Measurements from ENCODE around the gene TNFRSF13B.
"Not testable (repeated sequence)": the region's sequence is repeated elsewhere in the genome, so short reads cannot be mapped to it uniquely, and the experiment has no call there.

Gene TNFRSF13B

GRCh38 chr17:16971458-16972338, at the start of gene TNFRSF13B:
Gene TNFRSF13B (minus strand): TSS chr17:16972118. CDS start chr17:16972075, 43 bp downstream.
- no peak for DNase-seq

- peak; percentile 66 for DNase-seq
Observed at GRCh38 chr17:17021194-17021863, 49.4 kb upstream of the TNFRSF13B start.

- no peak for DNase-seq
Observed at GRCh38 chr17:17020821-17021193, 48.9 kb upstream of the TNFRSF13B start.

GRCh38 chr17:17019891-17020456, 48.1 kb upstream of the TNFRSF13B start:
- no peak for DNase-seq

GRCh38 chr17:17019430-17019762, 47.5 kb upstream of the TNFRSF13B start:
- DNase-seq = no peak

- DNase-seq = no peak
Observed at GRCh38 chr17:17018612-17019429, 46.9 kb upstream of the TNFRSF13B start.

- no peak for DNase-seq
Observed at GRCh38 chr17:17018021-17018441, 46.1 kb upstream of the TNFRSF13B start.

GRCh38 chr17:17017343-17018014, 45.6 kb upstream of the TNFRSF13B start:
- DNase-seq = no peak

GRCh38 chr17:17016199-17017197, 44.6 kb upstream of the TNFRSF13B start:
- DNase-seq = not testable (repeated sequence)

GRCh38 chr17:17015230-17015629, 43.3 kb upstream of the TNFRSF13B start:
- no peak for DNase-seq

- not testable (repeated sequence) for DNase-seq
Observed at GRCh38 chr17:17014748-17015124, 42.8 kb upstream of the TNFRSF13B start.

- DNase-seq = not testable (repeated sequence)
Observed at GRCh38 chr17:17013828-17014747, 42.2 kb upstream of the TNFRSF13B start.

GRCh38 chr17:17011043-17011907, 39.4 kb upstream of the TNFRSF13B start:
- DNase-seq = not testable (repeated sequence)

- DNase-seq = not testable (repeated sequence)
Observed at GRCh38 chr17:17010545-17011034, 38.7 kb upstream of the TNFRSF13B start.

- DNase-seq = not testable (repeated sequence)
Observed at GRCh38 chr17:17009972-17010371, 38.1 kb upstream of the TNFRSF13B start.

GRCh38 chr17:17008621-17009397, 36.9 kb upstream of the TNFRSF13B start:
- DNase-seq = not testable (repeated sequence)

- DNase-seq = not testable (repeated sequence)
Observed at GRCh38 chr17:17007891-17008290, 36.0 kb upstream of the TNFRSF13B start.
